T-helper 1 cell (primary cell): ENCODE results near the gene VAPB.
"Not testable (repeated sequence)": the region's sequence is repeated elsewhere in the genome, so short reads cannot be mapped to it uniquely, and the experiment has no call there.

Experiments
- DNase-seq, 5 donors: peaks; one replicate each; pipeline ENCODE4 v3.0.0-alpha.2; 2012 to 2020

VAPB gene

DNA sequence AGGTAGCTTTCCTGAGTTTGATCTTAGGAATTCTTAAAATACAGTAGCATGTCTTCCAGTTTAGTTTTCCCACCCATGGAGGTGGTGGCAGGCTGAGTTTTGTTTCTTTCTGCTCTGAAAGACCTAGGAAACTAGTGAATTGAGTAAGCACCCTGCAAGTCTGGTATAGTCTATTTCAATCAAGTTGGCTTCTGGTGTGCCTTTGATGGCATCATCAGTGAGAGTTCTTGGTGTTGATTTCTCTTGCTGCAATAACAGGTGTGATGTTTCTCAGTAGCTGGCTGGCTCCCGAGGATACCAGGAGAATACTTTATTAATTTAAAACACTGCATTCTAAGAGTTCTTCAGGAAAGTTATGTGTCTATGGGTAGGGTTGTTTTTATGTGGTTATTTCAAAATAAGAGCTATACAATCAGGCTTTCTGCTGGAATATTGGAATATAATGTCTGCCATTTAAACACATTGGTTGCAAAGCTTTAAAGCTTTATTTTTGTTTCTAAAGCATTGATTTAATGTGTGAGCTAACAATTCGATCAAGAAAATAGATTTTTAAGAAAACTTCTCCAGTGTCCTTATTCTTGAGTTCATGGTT is 19.0 kb downstream of the VAPB start:
- peak in 1 of 5 donors; percentile 67 for DNase-seq

DNA sequence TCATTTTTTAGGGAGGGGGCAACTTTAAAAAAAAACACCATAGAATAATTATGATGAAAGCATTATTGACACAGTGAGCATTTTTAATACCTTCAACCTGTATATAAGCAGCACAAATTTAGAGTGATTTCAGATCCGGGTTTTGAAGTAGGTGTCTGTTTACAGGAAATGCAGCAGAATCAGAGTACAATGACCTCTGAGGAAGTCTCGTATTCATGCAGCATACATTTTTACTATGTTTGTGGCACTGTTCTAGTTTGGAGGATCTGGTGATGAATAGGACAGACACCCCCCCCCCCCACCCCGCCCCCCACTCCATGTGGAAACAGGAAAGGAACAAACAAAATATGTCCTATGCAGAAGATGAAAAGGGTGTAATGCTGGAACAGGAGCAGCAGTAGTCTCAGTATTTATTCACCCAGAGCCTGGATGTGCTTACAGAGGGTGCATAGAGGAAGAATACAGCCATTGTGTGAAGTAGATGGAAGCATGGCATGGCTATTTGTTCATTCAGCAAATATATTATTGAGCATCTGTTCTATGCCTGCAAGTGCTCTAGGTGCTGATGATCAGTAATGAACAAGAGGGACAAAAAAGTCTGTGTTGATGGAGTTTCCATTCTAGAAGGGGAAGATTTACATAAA is 19.7 kb downstream of the VAPB start:
- peak in 1 of 5 donors; percentile 42 for DNase-seq

DNA sequence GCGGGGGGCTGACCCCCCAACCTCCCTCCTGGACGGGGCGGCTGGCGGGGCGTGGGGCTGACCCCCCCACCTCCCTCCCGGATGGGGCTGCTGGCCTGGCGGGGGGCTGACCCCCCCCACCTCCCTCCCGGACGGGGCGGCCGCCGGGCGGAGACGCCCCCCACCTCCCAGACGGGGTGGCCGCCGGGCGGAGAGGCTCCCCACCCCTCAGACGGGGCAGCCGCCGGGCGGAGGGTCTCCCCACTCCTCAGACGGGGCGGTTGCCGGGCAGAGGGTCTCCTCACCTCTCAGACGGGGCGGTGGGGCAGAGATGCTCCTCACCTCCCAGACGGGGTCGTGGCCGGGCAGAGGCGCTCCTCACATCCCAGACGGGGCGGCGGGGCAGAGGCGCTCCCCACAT is 25.2 kb downstream of the VAPB start:
- not testable (repeated sequence) for DNase-seq

DNA sequence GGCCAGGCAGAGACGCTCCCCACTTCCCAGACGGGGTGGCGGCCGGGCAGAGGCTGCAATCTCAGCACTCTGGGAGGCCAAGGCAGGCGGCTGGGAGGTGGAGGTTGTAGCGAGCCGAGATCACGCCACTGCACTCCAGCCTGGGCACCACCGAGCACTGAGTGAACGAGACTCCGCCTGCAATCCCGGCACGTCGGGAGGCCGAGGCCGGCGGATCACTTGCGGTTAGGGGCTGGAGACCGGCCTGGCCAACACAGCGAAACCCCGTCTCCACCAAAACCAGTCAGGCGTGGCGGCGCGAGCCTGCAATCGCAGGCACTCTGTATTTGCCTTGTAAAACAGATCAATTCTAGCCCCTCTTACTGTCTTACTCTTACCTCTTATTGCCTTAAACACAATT is 25.8 kb downstream of the VAPB start:
- not testable (repeated sequence) for DNase-seq

DNA sequence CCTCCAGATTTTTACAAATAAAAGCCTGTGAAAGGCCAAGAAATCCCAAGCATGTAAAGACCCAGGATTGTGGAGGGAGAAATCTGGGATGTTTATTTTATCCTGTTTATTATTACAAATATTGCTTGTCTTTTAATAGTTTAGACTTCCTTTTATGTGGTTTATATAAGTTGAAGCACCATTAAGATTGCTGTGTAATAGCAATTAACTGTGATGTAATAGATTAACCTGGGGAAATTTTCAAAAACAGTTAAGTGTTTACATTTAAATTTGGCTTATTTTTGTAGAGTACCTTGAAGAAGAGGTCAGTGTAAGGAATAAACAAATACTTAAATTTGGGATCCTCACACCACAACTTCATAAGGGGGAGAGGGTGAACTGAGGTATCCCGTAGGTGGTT is 27.0 kb downstream of the VAPB start:
- DNase-seq: no peak

DNA sequence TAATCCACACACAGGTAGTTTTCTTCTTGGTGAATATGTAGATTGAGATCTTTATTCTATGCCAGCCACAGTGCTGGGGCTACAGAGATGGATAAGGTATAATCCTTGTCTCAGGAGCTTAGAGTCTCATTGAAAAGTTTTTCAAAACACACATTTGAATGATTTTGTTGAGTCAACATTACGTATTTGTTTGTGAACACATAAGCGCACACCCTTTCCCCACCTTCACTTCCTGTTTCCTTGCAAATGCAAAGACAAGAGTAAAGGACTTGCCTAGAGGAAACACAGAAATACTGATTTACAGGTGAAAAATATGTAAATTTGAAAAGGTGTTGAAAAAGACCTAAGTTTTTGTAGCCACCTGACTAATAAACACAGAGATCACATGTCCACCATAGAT is 27.8 kb downstream of the VAPB start:
- peak in 1 of 5 donors; percentile 38 for DNase-seq

DNA sequence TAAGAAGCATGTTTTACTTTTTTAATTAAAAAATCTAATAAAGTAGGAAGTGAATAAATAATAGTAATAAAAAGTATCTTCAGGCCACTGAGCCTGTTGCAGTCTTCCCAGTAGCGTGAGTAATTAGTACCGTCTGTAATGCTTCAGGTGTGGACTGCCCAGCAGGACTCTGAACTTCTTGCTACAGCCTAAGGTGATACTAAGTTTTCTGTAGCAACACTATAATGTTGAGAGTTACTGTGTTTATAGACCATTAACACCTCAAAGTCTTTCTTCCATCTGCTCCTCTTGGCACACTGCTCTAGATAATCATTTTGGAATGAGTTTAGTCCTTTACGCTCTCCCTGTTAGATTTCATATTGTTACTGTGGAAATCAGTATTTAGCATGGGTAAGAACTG is 28.4 kb downstream of the VAPB start:
- no peak for DNase-seq

DNA sequence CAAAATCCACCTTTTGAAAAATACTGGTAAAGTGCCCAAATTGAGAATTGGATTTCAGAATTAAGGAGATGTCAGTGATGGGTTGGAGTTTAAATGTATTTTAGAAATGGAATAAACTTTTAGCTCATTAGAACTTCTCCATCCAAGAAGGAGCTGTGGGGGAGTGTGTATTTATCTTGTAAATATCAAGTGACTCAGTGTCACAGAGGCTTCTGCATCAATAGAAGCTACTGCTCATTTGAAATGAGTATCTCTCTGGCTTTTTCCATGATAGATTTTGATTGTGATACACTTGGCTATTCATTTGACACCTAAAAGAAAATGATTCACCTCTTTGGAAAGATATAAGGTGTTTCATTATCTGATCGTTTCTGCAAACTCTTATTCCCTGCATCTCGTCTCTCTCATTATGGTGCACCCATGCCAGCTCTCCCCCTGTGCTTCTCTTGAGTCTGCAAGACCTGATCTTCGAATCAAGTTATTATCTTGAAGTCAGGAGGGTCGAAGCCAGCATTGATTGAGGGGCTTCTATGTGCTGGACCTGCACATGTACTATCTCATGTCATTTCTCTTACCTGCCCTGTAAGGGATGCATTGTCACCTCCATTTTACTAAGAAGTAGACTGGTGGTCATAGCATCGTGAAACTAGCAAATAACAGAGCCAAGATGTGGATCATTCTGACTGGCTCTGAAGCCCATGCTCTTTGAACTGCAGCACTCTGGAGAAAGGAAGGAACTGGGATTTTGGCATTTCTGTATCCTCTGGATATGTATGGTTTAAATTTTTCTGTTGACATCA is 30.1 kb downstream of the VAPB start:
- no peak for DNase-seq

DNA sequence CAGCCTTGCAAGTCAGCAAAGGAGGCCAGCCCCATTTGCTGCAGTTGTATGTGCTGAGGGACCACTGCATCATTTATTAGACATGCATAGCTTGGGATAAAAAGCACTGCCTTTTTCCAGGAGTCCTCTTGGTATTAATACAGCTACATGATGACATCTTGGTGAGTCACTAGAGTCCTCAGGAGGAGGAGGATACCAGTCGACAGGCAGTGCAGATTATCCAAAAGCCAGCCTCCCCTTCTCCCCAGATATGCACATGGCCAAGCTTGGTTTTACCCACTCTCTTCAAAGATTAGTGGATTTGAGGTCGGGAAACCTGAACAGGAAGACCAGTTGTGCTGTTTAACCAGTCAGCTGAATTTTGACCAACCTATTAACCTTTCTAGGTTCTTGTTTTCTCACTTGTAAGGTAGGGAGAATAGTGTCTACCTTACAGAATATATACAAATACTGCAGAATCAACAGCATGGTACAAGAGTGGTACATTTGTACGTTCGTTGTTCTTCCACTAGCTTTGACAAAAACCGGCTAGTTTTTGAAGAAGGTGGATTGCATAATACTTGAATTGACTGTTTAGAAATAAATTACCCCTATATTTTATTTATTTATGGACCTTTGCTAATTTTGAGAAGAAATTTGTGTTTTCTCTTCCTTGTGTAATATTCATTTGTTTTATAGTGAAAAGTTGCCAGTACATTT is 31.9 kb downstream of the VAPB start:
- DNase-seq: no peak

DNA sequence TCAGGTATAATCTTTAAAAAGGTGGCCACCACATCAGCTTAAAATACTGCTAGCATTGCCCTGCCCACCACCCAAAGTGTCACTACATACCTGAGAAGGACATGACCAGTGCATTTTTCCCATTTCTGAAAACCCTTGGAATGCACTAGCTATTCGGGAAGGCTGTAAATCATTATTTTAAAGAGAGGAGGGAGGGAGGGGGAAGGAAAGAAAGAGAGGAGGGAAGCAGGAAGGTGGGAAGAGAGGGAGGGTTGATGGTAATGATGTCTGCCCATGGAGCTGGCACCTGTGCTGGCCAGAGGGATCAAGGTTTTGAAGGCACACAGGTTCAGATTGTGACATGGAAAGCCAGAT is 32.4 kb downstream of the VAPB start:
- DNase-seq: no peak

DNA sequence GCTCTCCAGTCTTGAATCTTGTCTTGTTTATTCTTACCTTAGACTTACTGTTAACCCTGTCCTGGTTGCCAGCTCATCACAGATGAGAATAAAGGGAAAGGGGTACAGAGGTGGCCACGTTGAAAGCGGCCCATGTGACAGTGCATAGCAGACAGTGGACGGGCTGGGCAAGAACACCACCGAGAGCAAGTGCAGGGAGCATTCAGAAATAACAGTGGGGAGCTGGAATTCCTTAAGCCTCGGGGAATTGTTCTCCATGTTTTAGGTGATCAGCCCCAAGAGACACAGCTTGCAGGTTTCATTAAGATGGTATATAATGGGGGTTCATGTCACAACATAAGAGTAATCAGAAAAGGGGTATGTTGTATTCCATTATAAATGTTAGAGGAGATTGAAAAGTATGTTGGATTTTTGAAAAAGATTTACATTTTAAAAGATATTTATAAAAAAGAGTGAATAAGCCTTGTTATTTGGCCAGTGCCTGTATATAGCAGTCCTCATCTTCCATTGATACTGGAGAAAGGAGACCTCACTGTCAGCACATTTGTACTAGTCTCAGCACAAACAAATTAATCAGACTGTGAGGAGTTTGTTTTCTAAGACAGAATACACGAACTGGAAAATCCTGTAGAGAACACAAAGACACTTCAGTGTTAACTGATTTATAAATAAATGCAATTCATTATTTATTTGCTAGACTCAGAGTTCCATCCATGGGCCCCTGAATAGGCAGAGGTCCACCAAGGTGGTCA is 35.4 kb downstream of the VAPB start:
- no peak for DNase-seq

DNA sequence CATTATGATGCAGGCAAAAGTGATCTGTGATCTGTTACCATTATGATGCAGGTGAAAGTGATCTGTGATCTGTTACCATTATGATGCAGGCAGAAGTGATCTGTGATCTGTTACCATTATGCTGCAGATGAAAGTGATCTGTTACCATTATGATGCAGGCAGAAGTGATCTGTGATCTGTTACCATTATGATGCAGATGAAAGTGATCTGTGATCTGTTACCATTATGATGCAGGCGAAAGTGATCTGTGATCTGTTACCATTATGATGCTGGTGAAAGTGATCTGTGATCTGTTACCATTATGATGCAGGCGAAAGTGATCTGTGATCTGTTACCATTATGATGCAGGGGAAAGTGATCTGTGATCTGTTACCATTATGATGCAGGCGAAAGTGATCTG is 38.5 kb downstream of the VAPB start:
- DNase-seq: not testable (repeated sequence)

DNA sequence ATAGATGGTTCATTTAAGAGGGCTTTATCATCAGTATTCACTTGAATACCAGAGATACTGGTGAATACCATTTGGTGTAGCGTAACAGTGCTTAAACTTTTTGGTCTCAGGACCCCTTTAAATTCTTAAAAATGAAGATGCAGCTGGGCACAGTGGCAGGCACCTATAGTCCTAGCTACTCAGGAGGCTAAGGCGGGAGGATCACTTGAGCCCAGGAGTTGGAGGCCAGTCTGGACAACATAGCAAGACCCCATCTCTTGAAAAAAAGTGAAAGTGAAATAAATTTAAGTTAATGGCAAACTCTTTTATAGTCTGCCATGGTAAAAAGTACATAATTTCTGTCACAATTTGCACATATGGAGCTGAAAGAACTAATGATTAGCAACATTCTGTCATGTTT is 39.3 kb downstream of the VAPB start:
- DNase-seq: no peak

DNA sequence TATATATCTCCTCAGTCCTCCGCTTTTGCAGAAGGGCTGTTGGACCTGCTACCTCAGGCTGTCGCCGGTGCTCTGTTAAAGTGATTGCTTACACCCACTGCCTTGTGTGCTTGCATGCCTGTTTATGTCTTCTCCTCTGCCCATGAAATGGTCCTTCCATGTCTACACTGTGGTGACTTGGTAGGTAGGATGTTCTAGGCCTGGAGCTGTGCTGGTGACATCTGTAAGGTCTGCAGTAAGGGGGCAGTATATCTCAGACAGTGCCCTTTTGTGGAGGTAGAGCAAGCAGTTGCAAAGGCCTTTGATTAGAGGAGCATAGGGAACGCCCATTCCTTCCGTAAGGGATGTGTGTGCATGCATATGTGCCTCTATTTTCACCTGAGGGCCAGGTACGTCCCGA is 40.3 kb downstream of the VAPB start:
- DNase-seq: no peak

DNA sequence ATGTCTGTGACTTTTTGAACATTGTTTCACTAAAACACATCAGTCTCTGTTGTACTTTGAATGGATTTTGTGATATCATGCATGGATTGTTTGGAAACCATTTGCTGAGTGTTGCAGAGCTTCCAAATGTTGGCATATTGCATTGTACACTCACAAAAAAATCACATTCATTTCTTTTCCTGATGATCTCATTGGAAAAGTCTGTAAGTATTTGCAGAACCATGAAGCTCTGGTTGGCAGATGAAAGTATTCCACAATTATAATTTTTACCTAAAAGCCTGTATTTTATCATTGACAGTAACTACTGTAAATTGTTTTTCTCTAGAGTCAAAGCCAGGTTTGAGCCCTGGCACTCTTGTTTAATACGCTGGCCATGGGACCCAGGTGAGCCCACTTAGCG is 42.1 kb downstream of the VAPB start:
- no peak for DNase-seq

DNA sequence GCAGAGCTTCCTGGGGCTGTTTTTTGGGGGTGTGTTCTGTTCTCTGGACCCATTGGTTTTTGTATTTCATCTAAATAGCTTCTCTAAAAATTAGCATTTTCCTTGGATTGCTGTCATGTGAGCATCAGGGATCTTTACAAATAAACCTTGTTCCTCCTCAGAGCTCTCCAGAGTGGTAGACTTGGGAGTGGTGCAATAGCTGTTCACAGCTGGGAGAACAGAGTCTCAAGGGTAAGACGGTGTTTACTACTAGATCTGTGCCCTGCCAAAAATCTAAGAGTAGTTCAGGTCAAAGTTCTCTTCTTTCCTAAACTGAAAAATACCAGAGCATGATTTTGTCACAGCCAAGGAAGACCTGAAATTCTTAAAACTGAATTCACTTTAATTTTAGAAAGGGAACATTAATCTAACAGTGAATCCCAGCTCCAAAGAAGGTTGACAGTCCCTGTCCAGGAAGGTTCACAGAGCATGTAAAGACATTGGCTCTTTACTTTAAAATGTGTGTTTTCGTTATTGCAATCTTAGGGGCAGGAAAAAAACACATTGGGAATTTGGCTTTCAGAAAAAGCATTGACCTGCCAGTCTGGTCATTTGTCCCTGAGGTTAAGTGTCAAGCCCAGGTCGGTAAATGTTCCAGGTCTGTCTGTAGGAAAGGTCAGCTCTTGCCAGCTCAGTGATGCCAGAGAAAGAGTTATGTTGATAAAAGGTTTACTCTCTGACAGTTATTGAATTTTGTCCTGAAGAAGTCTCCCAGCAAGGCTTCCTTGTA is 43.3 kb downstream of the VAPB start:
- DNase-seq: no peak

DNA sequence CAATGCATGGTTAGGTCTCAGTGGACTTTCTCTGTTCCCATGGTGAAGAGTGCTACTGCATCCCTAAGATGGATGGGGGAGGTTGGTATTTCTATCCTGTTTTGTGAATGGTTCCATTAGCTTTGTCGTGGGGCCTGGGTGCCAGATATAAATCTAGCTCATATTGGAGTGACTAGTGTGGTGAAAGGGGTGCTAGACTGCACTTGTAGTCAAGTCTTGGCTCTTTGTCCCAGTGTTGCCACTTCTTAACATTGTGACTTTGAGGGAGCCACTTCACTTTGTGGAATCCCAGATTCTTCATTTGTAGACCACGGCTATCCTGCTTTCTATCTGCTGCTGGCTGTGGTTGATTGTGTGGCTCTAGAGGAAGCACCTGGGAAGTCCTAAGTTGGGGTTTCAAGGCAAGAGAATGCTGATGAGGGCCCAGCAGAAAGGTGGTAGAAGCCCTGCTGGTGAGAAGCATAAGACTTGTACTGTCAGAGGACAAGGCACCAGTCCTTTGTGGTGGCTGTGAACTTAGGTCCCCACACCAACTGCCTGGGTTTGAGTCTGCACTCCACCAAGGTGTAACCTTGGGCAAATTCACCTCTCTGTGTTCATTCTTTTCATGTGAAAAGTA is 44.1 kb downstream of the VAPB start:
- no peak for DNase-seq

DNA sequence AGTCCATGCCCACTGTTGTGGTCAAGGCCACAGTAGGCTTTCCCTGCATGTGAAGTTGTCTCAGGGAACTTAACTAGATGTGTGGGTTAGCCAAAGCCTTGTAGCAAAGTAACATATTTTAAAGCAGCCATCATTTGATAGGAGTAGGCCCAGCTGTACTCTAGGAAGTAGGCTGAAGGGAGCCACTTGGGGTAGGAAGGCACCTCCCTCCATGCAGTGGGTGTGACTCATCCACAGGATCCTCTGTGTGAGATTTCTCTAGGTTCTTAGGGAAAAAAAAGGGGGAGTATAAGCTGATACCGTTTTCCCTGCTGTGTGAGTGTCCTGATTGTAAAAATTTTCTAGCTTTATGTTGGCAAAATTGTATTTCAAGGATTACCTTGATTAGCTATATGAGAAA is 44.7 kb downstream of the VAPB start:
- DNase-seq: no peak

DNA sequence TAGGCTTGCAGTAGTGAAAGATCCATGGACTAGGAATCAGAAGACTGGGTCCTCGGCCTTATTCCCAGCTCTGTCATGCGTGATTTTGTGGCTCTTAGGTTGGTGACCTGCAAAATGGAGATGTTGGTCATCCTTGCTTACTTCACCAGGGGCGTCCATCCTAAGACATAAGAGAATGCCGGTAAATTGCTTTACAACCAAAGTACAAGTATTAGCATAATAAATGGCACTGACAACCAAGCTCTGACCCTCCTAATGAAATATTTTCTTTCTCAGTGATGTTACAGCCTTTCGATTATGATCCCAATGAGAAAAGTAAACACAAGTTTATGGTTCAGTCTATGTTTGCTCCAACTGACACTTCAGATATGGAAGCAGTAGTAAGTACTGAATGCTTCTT is 45.3 kb downstream of the VAPB start:
- no peak for DNase-seq

DNA sequence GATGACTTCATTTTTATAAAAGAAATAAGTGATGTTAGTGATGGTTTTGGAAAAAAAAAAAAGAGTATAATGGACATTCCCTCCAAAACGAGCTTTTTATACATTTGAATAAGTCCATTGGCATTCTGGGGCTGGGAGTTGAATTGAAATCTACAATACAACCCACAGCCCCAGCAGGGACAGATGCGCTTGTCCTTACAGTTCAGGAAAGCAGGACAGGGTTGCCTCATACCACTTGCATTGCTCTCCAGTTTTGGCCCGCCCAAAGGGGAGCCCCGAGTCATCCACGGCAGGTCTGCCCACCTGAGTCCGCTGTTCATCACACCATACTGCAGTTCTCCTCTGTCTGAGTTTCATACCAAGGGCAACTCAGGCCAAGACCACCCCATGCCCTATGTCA is 46.2 kb downstream of the VAPB start:
- no peak for DNase-seq

DNA sequence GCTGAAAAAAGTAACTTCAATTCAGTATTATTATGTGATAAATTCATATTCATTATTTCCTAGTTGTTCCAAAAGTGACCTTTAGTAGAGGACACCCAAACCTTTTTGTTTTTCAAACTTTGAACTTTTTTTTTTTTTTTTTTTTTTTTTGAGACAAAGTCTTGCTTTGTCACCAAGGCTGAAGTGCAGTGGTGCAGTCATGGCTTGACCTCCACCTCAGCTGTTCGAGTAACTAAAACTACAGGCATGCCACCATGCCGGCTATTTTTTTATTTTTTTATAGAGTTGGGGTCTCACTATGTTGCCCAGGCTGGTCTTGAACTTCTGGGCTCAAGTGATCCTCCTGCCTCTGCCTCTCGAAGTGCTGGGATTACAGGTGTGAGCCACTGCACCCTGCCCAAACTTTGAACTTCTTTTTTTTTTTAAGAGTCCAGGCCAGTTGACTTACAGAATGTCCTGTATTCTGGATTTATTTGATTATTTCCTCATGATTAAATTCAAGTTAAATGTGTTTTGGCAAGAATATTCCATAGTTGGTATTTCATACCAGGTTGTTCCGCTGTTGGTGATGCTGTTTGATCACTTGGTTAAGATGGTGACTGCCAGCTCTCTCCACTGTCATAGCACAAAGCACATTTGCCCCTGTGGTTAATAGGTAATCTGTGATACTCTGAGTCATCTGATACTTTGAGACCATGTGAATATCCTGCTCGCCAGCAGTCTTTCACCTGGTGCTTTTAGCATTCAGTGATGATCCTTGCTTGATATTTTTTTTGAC is 48.0 kb downstream of the VAPB start:
- DNase-seq: no peak
